ENCODE data around the gene INPP5F.

- TF ChIP-seq, protein P1, sequence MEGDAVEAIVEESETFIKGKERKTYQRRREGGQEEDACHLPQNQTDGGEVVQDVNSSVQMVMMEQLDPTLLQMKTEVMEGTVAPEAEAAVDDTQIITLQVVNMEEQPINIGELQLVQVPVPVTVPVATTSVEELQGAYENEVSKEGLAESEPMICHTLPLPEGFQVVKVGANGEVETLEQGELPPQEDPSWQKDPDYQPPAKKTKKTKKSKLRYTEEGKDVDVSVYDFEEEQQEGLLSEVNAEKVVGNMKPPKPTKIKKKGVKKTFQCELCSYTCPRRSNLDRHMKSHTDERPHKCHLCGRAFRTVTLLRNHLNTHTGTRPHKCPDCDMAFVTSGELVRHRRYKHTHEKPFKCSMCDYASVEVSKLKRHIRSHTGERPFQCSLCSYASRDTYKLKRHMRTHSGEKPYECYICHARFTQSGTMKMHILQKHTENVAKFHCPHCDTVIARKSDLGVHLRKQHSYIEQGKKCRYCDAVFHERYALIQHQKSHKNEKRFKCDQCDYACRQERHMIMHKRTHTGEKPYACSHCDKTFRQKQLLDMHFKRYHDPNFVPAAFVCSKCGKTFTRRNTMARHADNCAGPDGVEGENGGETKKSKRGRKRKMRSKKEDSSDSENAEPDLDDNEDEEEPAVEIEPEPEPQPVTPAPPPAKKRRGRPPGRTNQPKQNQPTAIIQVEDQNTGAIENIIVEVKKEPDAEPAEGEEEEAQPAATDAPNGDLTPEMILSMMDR (IDR thresholded peaks at IDR 0.05) = no peak
- no peak for TF ChIP-seq POLR2A (IDR thresholded peaks at IDR 0.05)
These were observed 32.8 kb downstream of the INPP5F start for GRCh38 chr10:119758448-119759195.

Data from adrenal gland (tissue), 5 donors.